NCI-H748 (cell line): Measurements from ENCODE around the gene PBX1.

Experiments used
- DNase-seq: peaks from one replicate; lab custom pipeline; 2025; ENCODE audit not compliant: unreplicated experiment; lab: John Stamatoyannopoulos, UW

Gene PBX1

GRCh38 chr1:164901031-164901430, 342.0 kb downstream of the PBX1 start:
- no peak for DNase-seq
